K562 (cell line): Measurements from ENCODE around the gene SCAMP3. TPM values are rescaled to one million over a fixed set of nuclear protein-coding genes. Genes with fewer than 3 reads are reported as not detected.

Source experiments
- BRD9 ChIP-seq: fragments of 450-650 bp; IDR thresholded peaks from 2 replicates; pipeline ENCODE4 v1.6.1; 2018; ENCODE audit warnings: low read depth; ENCODE audit not compliant: partially characterized antibody
- ELF4 ChIP-seq: fragments of 450-650 bp; formaldehyde crosslinking; IDR thresholded peaks from 2 replicates; pipeline ENCODE4 v1.4.0; 2022; ENCODE audit warnings: missing genetic modification characterization
- ETS1 ChIP-seq: conservative IDR thresholded peaks from 2 replicates; pipeline ENCODE4 v1.6.1; 2011; ENCODE audit warnings: low read depth, mild to moderate bottlenecking, low read length; ENCODE audit not compliant: control insufficient read depth
- FIP1L1 ChIP-seq: fragments of 200-400 bp; formaldehyde crosslinking; IDR thresholded peaks from 2 replicates; pipeline ENCODE4 v1.6.1; 2018; ENCODE audit warnings: mild to moderate bottlenecking, low read depth, low read length; ENCODE audit not compliant: poor library complexity, severe bottlenecking
- FOSL1 ChIP-seq: fragments of 200-800 bp; sonication (Bioruptor generic); conservative IDR thresholded peaks from 2 replicates; pipeline ENCODE4 v1.6.1; 2016; ENCODE audit warnings: missing genetic modification characterization, missing compliant biosample characterization
- KDM5B ChIP-seq: fragments of 200-600 bp; sonication (generic); IDR thresholded peaks from 2 replicates; pipeline ENCODE4 v1.6.1; 2012; ENCODE audit warnings: low read depth, mild to moderate bottlenecking, moderate library complexity, low read length, control low read depth, inconsistent platforms; ENCODE audit not compliant: insufficient replicate concordance
- MTA2 ChIP-seq: fragments of 450-650 bp; IDR thresholded peaks from 2 replicates; pipeline ENCODE4 v1.6.1; 2016; ENCODE audit warnings: low read depth
- MTA3 ChIP-seq: fragments of 450-650 bp; formaldehyde crosslinking; IDR thresholded peaks from 2 replicates; pipeline ENCODE4 v1.6.1; 2017; ENCODE audit warnings: mild to moderate bottlenecking, borderline replicate concordance
- NFE2L1 ChIP-seq: fragments of 450-650 bp; IDR thresholded peaks from 2 replicates; pipeline ENCODE4 v1.6.1; 2016; ENCODE audit warnings: missing genetic modification characterization, low read depth, mild to moderate bottlenecking, missing compliant biosample characterization, moderate library complexity, borderline replicate concordance
- NFRKB ChIP-seq: fragments of 450-650 bp; IDR thresholded peaks from 2 replicates; pipeline ENCODE4 v1.6.1; 2016; ENCODE audit warnings: low read depth
- POLR2B ChIP-seq: fragments of 450-650 bp; IDR thresholded peaks from 2 replicates; pipeline ENCODE4 v1.6.1; 2018; ENCODE audit warnings: low read depth; ENCODE audit not compliant: partially characterized antibody
- RBM25 ChIP-seq: fragments of 200-400 bp; formaldehyde crosslinking; IDR thresholded peaks from 2 replicates; pipeline ENCODE4 v1.6.1; 2018; ENCODE audit warnings: low read length, low read depth, moderate library complexity; ENCODE audit not compliant: severe bottlenecking
- SAFB ChIP-seq: fragments of 200-400 bp; formaldehyde crosslinking; IDR thresholded peaks from 2 replicates; pipeline ENCODE4 v1.6.1; 2017; ENCODE audit warnings: low read depth, low read length, borderline replicate concordance
- SP2 ChIP-seq: IDR thresholded peaks from 2 replicates; pipeline ENCODE4 v1.6.1; 2011; ENCODE audit warnings: mild to moderate bottlenecking, low read depth, low read length, moderate library complexity; ENCODE audit not compliant: poor library complexity, severe bottlenecking; ENCODE audit errors: extremely low read depth
- STAT5A ChIP-seq: IDR thresholded peaks from 2 replicates; pipeline ENCODE4 v1.6.1; 2012; ENCODE audit warnings: low read length, inconsistent platforms, borderline replicate concordance
- TFAM ChIP-seq: fragments of 250-450 bp; sonication (Bioruptor Pico); conservative IDR thresholded peaks from 2 replicates; pipeline ENCODE4 v1.5.0; 2021; ENCODE audit warnings: mild to moderate bottlenecking, moderate library complexity
- THRB ChIP-seq: fragments of 450-650 bp; formaldehyde crosslinking; conservative IDR thresholded peaks from 2 replicates; pipeline ENCODE4 v1.4.0; 2022; ENCODE audit warnings: mild to moderate bottlenecking, missing genetic modification characterization
- ZFP1 ChIP-seq: fragments of 450-650 bp; formaldehyde crosslinking; IDR thresholded peaks from 2 replicates; pipeline ENCODE4 v1.4.0; 2020; ENCODE audit warnings: mild to moderate bottlenecking, mixed read lengths
- ZNF217 ChIP-seq: sonication (generic); formaldehyde crosslinking; IDR thresholded peaks from 2 replicates; pipeline ENCODE4 v1.8.0; 2022; ENCODE audit warnings: mild to moderate bottlenecking, missing genetic modification reagents
- polyA plus RNA-seq, 8 experiments: library from polyadenylated mRNA; depleted of rRNA in 4 of 8; stranded (reverse) in 5 of 8; unstranded in 3 of 8; fragments of >200 nt; fragmentation: Nextera tagmentation in 2 of 8; fragmentation: Illumina TruSeq in 1 of 8; extraction: Ambion mirVana in 2 of 8; extraction: Trizol in 1 of 8; gene quantifications; 2 replicates each; pipeline versions ENCODE4 v1.2.1 to v1.2.3, GENCODE V29; 2011 to 2014; ENCODE audit warnings: inconsistent platforms in 1 of 8, missing spikeins in 1 of 8
- total RNA-seq, 7 experiments: library from RNA; depleted of rRNA in 6 of 7; stranded (reverse); fragments of >200 nt in 6 of 7; fragmentation: Illumina TruSeq in 2 of 7; extraction: Trizol in 2 of 7; gene quantifications; 2 replicates each; pipeline versions ENCODE4 v1.2.1 to v1.2.3, GENCODE V29; 2011 to 2021; ENCODE audit warnings: low replicate concordance in 1 of 7
- TF ChIP-seq, protein P1 (sequence below): fragments of 200-400 bp; formaldehyde crosslinking; IDR thresholded peaks from 2 replicates; pipeline ENCODE4 v1.6.1; 2017; ENCODE audit warnings: mild to moderate bottlenecking, low read depth, low read length, moderate library complexity
- TF ChIP-seq, protein P2 (sequence below): fragments of 250-450 bp; sonication (Bioruptor Pico); IDR thresholded peaks from 2 replicates; pipeline ENCODE4 v1.5.0; 2021

SCAMP3 gene
- total and polyA plus RNA-seq, 9 of the 15 experiments (the other 6 are each of a cell fraction or from before 2014, with no cell fraction given): 14.2 to 131 (median 86.1) TPM

- TF ChIP-seq NFE2L1 (tag) (no peak), ZNF217 (CRISPR knock-in tag) (no peak), ELF4 (CRISPR knock-in tag) (0 out of 2 replicates have a peak, but pooled peaks have one; percentile 28), FIP1L1 (peak; percentile 1), FOSL1 (tag) (0 out of 2 replicates have a peak, but pooled peaks have one; percentile 11), KDM5B (peak; percentile 75), MTA2 (no peak), SP2 (peak; percentile 78), MTA3 (peak; percentile 81; the same call in 1 of the 2 replicates), ZFP1 (CRISPR knock-in tag) (peak; percentile 9; the same call in 1 of the 2 replicates), THRB (CRISPR knock-in tag) (no peak), STAT5A (no peak), BRD9 (peak; percentile 53), RBM25 (peak; percentile 72), TFAM (CRISPR knock-in tag) (no peak), POLR2B (peak; percentile 60), ETS1 (0 out of 2 replicates have a peak, but pooled peaks have one; percentile 70), SAFB (peak; percentile 31; the same call in 1 of the 2 replicates), NFRKB (peak; percentile 77)
- TF ChIP-seq, protein P1, sequence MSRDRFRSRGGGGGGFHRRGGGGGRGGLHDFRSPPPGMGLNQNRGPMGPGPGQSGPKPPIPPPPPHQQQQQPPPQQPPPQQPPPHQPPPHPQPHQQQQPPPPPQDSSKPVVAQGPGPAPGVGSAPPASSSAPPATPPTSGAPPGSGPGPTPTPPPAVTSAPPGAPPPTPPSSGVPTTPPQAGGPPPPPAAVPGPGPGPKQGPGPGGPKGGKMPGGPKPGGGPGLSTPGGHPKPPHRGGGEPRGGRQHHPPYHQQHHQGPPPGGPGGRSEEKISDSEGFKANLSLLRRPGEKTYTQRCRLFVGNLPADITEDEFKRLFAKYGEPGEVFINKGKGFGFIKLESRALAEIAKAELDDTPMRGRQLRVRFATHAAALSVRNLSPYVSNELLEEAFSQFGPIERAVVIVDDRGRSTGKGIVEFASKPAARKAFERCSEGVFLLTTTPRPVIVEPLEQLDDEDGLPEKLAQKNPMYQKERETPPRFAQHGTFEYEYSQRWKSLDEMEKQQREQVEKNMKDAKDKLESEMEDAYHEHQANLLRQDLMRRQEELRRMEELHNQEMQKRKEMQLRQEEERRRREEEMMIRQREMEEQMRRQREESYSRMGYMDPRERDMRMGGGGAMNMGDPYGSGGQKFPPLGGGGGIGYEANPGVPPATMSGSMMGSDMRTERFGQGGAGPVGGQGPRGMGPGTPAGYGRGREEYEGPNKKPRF: no peak
- TF ChIP-seq, protein P2, sequence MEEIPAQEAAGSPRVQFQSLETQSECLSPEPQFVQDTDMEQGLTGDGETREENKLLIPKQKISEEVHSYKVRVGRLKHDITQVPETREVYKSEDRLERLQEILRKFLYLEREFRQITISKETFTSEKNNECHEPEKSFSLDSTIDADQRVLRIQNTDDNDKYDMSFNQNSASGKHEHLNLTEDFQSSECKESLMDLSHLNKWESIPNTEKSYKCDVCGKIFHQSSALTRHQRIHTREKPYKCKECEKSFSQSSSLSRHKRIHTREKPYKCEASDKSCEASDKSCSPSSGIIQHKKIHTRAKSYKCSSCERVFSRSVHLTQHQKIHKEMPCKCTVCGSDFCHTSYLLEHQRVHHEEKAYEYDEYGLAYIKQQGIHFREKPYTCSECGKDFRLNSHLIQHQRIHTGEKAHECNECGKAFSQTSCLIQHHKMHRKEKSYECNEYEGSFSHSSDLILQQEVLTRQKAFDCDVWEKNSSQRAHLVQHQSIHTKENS: no peak
Observed at GRCh38 chr1:155227261-155228095, 34.7 kb downstream of the SCAMP3 start (continued).
